ENCODE data around the gene ADGRG6. TPM values are rescaled to one million over a fixed set of nuclear protein-coding genes. Genes with fewer than 3 reads are reported as not detected.
"Not testable (repeated sequence)": the region's sequence is repeated elsewhere in the genome, so short reads cannot be mapped to it uniquely, and the experiment has no call there.

Gene ADGRG6
- total and polyA plus RNA-seq, 3 donors from 2014 or later, result 5.1 to 10.6 (median 7.2) TPM

DNA sequence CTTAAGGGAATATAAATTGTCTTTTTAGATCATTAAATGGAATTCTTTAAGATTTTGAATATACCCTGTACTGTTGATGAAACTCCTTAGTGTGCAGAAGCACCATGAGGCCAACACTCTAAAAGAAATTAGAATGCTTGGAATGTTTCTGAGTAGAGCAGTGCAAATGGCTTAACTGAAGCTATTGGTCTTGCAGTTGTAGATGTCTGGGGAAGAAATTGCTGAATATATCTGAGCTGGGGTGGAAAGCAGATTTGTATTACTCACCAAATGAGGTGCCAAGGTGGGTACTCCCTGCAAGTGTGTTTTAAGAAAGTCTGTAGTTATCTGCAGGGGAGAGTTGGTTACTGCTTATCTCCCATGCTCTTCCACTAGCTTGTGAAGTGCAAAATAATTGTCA, 119.0 kb downstream of the ADGRG6 start:
- no peak overlapping the region for H3K4me3 ChIP-seq
- TF ChIP-seq, protein P1, sequence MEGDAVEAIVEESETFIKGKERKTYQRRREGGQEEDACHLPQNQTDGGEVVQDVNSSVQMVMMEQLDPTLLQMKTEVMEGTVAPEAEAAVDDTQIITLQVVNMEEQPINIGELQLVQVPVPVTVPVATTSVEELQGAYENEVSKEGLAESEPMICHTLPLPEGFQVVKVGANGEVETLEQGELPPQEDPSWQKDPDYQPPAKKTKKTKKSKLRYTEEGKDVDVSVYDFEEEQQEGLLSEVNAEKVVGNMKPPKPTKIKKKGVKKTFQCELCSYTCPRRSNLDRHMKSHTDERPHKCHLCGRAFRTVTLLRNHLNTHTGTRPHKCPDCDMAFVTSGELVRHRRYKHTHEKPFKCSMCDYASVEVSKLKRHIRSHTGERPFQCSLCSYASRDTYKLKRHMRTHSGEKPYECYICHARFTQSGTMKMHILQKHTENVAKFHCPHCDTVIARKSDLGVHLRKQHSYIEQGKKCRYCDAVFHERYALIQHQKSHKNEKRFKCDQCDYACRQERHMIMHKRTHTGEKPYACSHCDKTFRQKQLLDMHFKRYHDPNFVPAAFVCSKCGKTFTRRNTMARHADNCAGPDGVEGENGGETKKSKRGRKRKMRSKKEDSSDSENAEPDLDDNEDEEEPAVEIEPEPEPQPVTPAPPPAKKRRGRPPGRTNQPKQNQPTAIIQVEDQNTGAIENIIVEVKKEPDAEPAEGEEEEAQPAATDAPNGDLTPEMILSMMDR (IDR thresholded peaks at IDR 0.05), result no peak
- TF ChIP-seq POLR2A (IDR thresholded peaks at IDR 0.05), result no peak
- H3K36me3 ChIP-seq (ENCODE audit: low read depth, missing control alignments), result no peaks in the 10 kb centered on the region
- H3K27me3 ChIP-seq, result no peaks in the 10 kb centered on the region
- no peaks in the 10 kb centered on the region for H3K9me3 ChIP-seq
- no peak overlapping the region for H3K27ac ChIP-seq
- no peaks in the 10 kb centered on the region for H3K4me1 ChIP-seq
- intact Hi-C loops (cut with DNase I; ENCODE audit: low total_unique reads), result no loop called here
- no peak for DNase-seq

DNA sequence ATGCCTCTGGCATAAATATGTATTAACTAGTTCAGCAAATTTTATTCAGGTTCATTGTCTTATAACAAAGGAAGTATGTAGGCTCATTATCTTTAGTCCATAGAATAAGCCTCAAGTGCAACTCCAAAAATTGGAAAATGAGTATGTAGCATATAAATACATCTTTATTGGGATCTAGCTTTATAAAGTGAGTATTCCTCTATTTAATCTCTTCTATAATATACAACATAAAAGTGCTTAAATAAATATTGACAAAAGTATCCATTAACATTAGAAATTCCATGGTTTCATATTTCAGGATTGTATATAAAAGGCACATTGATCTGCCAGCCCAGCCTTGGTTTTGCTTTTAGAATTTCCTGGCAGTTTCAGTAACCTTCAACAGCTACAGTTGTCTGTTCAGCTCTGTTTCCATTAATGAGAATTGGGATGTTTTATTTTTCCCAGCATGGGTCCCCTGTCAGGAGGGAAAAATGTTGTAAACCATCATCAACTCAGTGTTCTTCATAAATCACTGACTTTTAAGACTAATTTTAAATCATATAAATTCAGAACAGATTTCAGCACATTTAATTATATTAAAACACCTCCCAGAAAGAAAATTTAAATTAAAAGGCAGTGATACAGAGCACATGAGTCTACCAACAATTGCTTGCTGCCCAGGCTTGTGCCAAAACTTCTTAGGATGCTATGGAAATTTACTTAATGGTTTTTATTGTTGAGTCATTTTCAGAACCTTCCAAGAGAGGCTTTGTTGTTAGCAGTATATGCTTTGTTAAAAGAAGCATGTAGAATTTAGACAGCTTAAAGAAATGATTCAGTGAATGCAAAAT, 119.7 kb downstream of the ADGRG6 start:
- TF ChIP-seq, protein P1 (IDR thresholded peaks at IDR 0.05), result no peak
- no peak for TF ChIP-seq POLR2A (IDR thresholded peaks at IDR 0.05)
- Histone ChIP-seq H3K27me3 (no peaks in the 10 kb centered on the region), H3K4me3 (no peak overlapping the region), H3K9me3 (no peaks in the 10 kb centered on the region), H3K36me3 (ENCODE audit: low read depth, missing control alignments) (no peaks in the 10 kb centered on the region), H3K27ac (no peak overlapping the region), H3K4me1 (no peaks in the 10 kb centered on the region)
- no peak for DNase-seq
- intact Hi-C loops (cut with DNase I; ENCODE audit: low total_unique reads), result no loop called here

DNA sequence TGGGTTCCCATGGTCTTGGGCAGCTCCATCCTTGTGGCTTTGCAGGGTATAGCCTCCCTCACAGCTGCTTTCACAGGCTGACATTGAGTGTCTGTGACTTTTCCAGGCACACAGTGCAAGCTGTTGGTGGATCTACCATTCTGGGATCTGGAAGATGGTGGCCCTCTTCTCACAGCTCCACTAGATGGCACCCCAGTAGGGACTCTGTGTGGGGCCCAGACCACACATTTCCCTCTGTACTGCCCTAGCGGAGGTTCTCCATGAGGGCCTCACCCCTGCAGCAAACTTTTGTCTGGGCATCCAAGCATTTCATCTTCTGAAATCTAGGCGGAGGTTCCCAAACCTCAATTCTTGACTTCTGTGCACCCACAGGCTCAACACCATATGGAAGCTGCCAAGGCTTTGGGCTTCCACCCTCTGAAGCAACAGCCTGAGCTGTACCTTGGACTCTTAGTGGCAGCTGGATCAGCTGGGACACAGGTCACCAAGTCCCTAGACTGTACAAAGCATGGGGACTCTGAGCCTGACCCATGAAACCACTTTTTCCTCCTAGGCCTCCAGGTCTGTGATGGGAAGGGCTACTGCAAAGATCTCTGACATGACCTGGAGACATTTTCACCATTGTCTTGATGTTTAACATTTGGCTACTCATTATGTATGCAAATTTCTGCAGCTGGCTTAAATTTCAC, 124.8 kb downstream of the ADGRG6 start:
- H3K36me3 ChIP-seq (ENCODE audit: low read depth, missing control alignments); H3K9me3 ChIP-seq; DNase-seq; H3K4me3 ChIP-seq; intact Hi-C loops (cut with DNase I; ENCODE audit: low total_unique reads); H3K27me3 ChIP-seq; H3K27ac ChIP-seq; H3K4me1 ChIP-seq: not testable (repeated sequence)
- WGBS, 2 donors, result 85 to 97% methylated on average over 2 of the region's 2 CpGs

DNA sequence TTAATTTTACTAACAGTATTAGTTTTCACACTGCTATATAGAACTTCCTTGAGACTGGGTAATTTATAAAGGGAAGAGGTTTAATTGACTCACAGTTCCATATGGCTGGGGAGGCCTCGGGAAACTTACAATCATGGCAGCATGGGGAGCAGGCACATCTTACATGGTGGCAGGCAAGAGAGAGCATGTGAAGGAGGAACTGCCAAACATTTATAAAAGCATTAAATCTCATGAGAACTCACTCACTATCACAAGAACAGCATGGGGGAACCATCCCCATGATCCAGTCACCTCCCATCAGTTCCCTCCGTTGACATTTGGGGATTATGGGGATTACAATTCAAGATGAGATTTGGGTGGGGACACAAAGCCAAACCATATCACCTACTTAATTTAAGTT, 126.7 kb downstream of the ADGRG6 start:
- H3K36me3 ChIP-seq (ENCODE audit: low read depth, missing control alignments); H3K27ac ChIP-seq; H3K4me1 ChIP-seq; DNase-seq; intact Hi-C loops (cut with DNase I; ENCODE audit: low total_unique reads); H3K27me3 ChIP-seq; H3K9me3 ChIP-seq; H3K4me3 ChIP-seq: not testable (repeated sequence)
- WGBS, 2 donors, result 91 to 100% methylated on average over 2 of the region's 2 CpGs

DNA sequence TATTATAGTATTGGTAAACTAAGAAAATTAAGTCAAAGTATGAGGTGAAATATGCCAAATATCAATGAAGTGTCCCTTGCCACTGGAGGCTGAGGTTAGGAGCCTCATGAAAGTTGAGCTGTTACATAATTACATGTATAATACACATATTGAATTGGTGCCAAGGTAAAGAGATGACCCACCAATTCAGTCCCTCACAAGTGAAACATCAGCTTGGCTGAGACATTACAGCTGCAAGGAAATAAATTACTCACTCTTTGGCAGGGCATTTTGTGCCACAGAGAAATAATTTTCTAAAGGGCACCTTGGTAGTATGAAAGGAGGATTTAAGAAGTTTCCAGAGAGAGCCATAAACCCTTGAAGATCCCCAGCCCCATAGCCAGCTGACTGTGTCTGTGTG, 127.4 kb downstream of the ADGRG6 start:
- no peak overlapping the region for H3K4me3 ChIP-seq
- no peaks in the 10 kb centered on the region for H3K36me3 ChIP-seq (ENCODE audit: low read depth, missing control alignments)
- no peaks in the 10 kb centered on the region for H3K4me1 ChIP-seq
- H3K27me3 ChIP-seq, result no peaks in the 10 kb centered on the region
- H3K27ac ChIP-seq, result no peak overlapping the region
- intact Hi-C loops (cut with DNase I; ENCODE audit: low total_unique reads), result no loop called here
- no peaks in the 10 kb centered on the region for H3K9me3 ChIP-seq
- TF ChIP-seq, protein P1 (IDR thresholded peaks at IDR 0.05), result no peak
- TF ChIP-seq POLR2A (IDR thresholded peaks at IDR 0.05), result no peak
- no peak for DNase-seq
